GM03348 (cell line): ENCODE measurements around the gene VSTM2A.
"Not testable (repeated sequence)": the region's sequence is repeated elsewhere in the genome, so short reads cannot be mapped to it uniquely, and the experiment has no call there.

Source experiments
- DNase-seq: peaks from one replicate; pipeline ENCODE4 v3.0.0; 2012; ENCODE audit warnings: low spot score

VSTM2A gene, protein sequence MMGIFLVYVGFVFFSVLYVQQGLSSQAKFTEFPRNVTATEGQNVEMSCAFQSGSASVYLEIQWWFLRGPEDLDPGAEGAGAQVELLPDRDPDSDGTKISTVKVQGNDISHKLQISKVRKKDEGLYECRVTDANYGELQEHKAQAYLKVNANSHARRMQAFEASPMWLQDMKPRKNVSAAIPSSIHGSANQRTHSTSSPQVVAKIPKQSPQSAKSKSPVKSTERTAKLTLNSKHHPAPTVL

GRCh38 chr7:54541669-54542625, at the start of gene VSTM2A:
TSS of gene VSTM2A (plus strand) at chr7:54542375. CDS start at chr7:54542731, 356 bp downstream.
- peak; percentile 27 for DNase-seq

DNA sequence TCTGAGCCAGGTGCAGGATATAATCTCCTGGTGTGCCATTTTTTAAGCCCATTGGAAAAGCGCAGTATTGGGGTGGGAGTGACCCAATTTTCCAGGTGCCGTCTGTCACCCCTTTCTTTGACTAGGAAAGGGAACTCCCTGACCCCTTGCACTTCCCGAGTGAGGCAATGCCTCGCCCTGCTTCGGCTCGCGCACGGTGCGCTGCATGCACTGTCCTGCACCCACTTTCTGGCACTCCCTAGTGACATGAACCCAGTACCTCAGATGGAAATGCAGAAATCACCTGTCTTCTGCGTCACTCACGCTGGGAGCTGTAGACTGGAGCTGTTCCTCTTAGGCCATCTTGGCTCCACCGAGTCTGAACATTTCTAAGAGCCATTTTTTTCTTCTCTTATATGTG, 37.6 kb upstream of the VSTM2A start:
- not testable (repeated sequence) for DNase-seq

GRCh38 chr7:54529568-54529967, 12.6 kb upstream of the VSTM2A start:
- DNase-seq: no peak

- no peak for DNase-seq
These were observed 4.1 kb upstream of the VSTM2A start for GRCh38 chr7:54538122-54538521.

DNA sequence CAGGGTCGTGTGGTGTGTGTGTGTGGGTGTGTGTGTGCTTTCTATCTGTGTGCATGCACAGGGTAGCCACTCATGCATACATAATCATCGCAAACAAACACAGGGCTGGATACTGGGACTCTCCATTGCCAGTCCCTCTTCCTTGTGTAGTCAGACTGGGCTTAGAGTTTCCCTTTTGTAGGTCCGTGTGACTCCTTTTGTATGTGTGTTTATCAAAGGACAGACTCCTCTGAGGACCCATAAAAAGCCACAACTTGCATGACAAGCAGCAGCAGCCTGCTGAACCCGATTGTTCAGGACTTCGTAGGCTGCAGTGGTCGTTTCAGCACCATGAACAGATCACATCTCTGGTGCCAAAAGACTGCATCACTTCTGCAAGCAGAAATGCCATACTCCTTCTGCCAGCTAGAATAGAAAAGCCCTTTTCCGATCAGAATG, 895 bp downstream of the VSTM2A start:
- peak; percentile 35 for DNase-seq

- DNase-seq: no peak
These were observed 2.0 kb downstream of the VSTM2A start for GRCh38 chr7:54544149-54544526.

GRCh38 chr7:54544527-54545240, 2.5 kb downstream of the VSTM2A start:
- no peak for DNase-seq

DNA sequence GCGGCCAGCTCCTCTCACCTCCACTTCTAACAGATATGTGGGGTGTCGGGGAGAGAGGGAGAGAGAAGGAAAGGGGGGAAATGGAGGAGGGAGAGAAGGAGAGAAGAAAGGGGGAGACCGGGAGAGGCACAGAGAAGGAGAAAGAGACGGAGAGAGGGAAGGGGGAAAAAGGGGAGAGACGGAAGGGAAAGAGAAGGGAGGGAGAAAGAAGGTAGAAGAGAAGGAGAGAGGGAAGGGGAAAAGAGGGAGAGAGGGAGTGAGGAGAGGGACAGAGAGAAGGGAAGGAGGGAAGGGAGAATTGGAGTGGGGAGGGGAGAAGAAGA, 3.0 kb downstream of the VSTM2A start:
- no peak for DNase-seq

GRCh38 chr7:54546081-54546985, 4.2 kb downstream of the VSTM2A start:
- peak; percentile 19 for DNase-seq

DNA sequence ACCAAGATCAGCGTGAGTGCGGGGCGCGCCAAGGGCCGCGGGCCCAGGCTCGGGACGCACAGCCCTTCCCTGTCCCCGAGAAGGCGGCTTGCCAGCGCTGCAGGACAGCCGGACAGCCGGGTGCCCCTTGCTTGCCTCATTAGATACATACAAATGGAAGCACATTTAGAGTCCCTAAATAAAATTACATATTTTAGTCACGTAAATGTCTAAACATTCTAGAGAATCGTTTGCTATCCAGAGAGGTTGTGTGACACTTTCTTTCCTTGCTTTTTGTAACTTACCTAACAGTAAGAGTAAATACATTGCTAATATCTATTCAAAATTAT, 4.8 kb downstream of the VSTM2A start:
- no peak for DNase-seq

DNA sequence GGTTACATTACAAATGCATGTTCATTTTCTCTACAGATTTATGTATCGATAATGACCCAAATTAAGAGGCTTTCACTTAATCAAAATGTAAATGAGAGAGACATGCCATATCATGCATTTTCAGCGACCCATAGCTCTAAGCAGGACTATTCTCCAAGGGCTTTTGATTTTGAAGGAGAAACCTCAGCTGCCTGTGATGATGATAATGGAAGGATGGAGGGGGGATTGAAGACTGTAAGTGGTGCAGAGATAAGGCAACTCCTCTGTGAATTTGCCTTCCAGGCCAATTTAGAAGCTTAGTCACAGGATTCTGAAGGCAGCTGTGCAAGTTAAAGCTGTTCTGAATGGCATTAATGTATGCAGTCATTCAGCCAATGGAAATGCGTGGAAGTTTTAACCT, 8.3 kb downstream of the VSTM2A start:
- no peak for DNase-seq

GRCh38 chr7:54556121-54556520, 13.9 kb downstream of the VSTM2A start:
- DNase-seq: no peak

- DNase-seq: no peak
These were observed 17.2 kb downstream of the VSTM2A start for GRCh38 chr7:54559401-54559800.

DNA sequence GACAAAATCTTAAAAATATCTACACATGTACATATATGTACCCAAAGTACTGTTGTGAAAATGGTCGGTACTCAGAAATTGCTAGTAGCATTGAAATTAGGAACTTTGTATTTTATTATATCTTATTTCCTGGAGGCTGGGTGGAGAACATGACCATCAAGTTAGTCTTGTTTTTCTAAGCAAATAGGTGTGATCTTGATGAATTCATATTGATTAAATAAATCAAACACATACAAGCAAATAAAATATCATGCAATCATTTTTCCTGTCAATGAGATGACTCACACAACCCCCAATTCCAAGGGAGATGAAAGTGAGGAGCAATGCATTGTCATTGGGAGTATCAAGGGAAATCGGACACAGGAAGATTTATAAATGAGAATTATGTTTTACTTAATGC, 18.0 kb downstream of the VSTM2A start:
- DNase-seq: no peak

DNA sequence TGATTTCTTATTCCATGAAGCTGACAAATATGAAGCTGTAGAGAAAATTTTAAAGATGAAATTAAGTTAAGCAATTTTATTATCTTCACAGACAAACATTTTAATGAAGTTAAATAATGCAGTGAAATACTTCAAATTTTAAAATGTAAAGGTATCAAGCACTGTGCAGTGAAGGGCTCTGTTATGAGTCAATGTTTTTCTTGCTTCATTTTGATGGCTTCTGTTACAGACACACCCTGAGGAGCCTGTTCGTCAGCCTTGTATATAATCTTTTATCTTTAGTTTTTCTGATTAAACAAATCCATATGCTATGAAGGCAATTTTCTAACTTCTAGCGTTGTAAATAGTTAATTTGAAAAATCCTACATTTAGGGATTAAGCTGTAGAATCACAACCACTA, 18.5 kb downstream of the VSTM2A start:
- no peak for DNase-seq

DNA sequence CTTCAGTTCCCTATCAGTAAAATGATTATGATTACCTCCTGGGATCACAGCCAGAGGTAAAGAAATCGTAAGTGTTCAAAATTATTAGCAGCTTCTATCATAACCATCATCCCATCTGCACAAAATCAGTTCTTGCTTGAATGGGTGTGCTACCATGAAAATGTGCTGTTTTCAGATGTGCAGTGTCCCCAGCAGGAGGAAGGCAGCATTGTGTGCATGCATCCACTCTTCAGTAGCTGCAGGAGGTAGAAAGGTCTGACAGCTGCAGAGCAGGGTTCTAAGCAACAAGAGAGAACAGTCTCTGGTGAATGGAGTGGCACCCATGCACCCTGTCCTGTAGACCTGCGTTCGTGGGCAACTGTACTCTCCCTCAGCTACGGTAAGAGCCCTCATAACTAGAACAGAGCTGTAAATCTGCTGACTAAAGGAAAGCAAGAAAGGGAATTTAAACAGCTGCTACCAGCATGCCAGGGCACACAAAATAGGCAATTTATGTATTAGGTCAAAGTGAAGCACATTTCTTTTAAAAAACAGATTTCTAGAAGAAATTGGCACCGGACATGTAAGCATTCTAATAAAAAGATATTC, 21.2 kb downstream of the VSTM2A start:
- no peak for DNase-seq

DNA sequence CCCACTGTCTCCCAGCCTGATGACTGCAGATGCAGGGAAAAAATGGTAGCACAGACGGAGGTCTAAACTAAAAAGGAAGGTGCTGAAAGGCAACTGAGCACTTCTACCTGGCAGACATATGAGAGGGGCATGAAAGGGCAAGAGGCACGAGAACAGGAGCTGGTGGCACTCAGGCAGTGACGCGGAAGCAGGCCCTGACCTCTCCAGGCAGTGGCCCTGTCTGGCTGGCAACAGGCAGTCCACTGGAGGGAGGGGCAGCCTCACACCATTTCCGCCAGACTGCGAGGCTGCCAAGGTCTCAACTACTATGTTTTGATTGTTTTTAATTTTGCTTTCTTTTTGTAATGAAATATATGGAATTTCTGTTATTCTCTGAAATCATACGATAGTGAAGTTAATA, 23.3 kb downstream of the VSTM2A start:
- no peak for DNase-seq

GRCh38 chr7:54581511-54581910, 39.3 kb downstream of the VSTM2A start:
- no peak for DNase-seq

DNA sequence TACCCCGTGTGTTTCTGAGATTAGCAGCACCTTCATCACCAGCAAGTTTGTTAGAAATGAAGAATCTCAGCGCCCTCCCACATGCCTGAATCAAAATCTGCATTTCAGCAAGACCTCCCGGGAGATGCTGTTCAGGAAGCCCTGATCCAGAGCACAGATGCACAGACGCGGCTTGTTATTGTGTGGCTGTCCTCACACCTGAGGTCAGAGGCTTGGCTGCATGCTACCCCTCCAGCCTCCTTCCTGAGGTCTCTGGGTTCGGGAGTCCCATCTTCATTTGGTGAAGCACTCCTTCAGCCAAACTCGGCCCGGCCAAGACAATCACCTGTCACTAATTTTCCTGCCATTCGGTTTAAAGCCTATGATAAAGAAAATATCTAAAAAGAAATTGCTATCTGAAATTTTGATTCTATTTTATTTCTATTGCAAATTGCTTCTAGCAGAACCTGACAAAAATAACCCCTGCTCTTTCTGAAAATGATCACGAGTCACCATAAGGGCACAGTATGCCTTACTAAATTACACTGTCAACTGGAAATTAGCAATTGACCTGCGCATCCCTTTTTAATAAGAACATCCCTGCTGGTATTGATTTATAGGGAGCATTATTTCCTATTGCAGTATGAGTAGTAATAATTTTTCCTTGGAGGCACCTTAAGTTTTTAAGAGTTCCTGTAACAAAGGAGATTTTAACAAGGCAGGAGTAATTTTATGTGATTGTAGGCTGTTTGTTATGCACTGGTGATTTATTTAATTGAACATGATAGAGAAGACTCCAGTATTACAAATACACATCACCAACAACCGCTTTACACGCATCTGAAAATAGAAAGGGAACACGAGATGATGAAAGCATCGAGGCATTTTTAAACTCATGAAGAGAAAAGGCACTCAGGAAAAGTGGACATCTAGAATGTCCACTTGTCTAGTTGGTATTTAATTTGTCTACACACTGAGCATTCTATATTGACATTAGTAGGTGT, 49.5 kb downstream of the VSTM2A start:
- no peak for DNase-seq

GRCh38 chr7:54596747-54597146, 54.6 kb downstream of the VSTM2A start:
- DNase-seq: no peak
